ENCODE results near the gene ACACB. TPM values are rescaled to one million over a fixed set of nuclear protein-coding genes. Genes with fewer than 3 reads are reported as not detected.
A peak's percentile ranks its signal among the peaks of the same experiment; 100 is the strongest.

The ACACB gene
- total and polyA plus RNA-seq, 2 experiments from 2014 or later, result 6.2 to 15.4 TPM

GRCh38 chr12:109099431-109100020 lies 16.9 kb upstream of the ACACB start:
- ATAC-seq (no peak), DNase-seq (ENCODE audit: low spot score) (no peak)
- no peak overlapping the region for H3K27ac Mint-ChIP-seq
- peaks cover 4% of the 10 kb centered on the region; the same call in 1 of the 2 replicates for H3K4me1 ChIP-seq (ENCODE audit: insufficient read depth)
- H3K9me2 ChIP-seq (ENCODE audit: insufficient read depth), result no peaks in the 10 kb centered on the region
- H2AFZ ChIP-seq, result no peak overlapping the region
- H3K27me3 Mint-ChIP-seq (ENCODE audit: insufficient read depth, low read depth, poor library complexity), result peaks cover 8% of the 10 kb centered on the region
- H3K79me2 ChIP-seq (replicated peaks; ENCODE audit: insufficient read depth), result peaks cover 29% of the 10 kb centered on the region
- peak overlapping the region; percentile 95 for H3K4me3 ChIP-seq
- TF ChIP-seq STAT1 (IDR thresholded peaks at IDR 0.05; ENCODE audit: unreplicated experiment) (no peak), NANOG (IDR thresholded peaks at IDR 0.05; ENCODE audit: borderline replicate concordance) (no peak), POLR2AphosphoS5 (IDR thresholded peaks at IDR 0.05; ENCODE audit: low read depth) (no peak), ETS1 (IDR thresholded peaks at IDR 0.05) (no peak)
- H3K27me3 ChIP-seq (ENCODE audit: insufficient read depth), result no peaks in the 10 kb centered on the region
- H3K4me1 Mint-ChIP-seq, result peaks cover 12% of the 10 kb centered on the region
- H3K36me3 Mint-ChIP-seq (ENCODE audit: low read depth), result peaks cover 62% of the 10 kb centered on the region
- peaks cover 35% of the 10 kb centered on the region for H4K20me1 ChIP-seq (replicated peaks; ENCODE audit: insufficient read depth)
- H3K36me3 ChIP-seq (ENCODE audit: insufficient read depth), result peaks cover 51% of the 10 kb centered on the region
- no peaks in the 10 kb centered on the region for H3K9me3 Mint-ChIP-seq
- H3K4me2 ChIP-seq, result peak overlapping the region; percentile 90
- H3K4me3 Mint-ChIP-seq, result peak overlapping the region; percentile 91
- H3K27ac ChIP-seq (ENCODE audit: low read depth), result no peak overlapping the region
- H3F3A ChIP-seq (replicated peaks; ENCODE audit: low read depth), result no peaks in the 10 kb centered on the region

- no peak for DNase-seq (ENCODE audit: low spot score)
- Mint-ChIP-seq H3K4me1 (peaks cover 12% of the 10 kb centered on the region), H3K27me3 (ENCODE audit: insufficient read depth, low read depth, poor library complexity) (peaks cover 8% of the 10 kb centered on the region), H3K36me3 (ENCODE audit: low read depth) (peaks cover 74% of the 10 kb centered on the region), H3K4me3 (no peak overlapping the region), H3K27ac (no peak overlapping the region), H3K9me3 (no peaks in the 10 kb centered on the region)
- no peak overlapping the region for H3K27ac ChIP-seq (ENCODE audit: low read depth)
- H3K36me3 ChIP-seq (ENCODE audit: insufficient read depth), result peaks cover 59% of the 10 kb centered on the region
- no peaks in the 10 kb centered on the region for H3K9me2 ChIP-seq (ENCODE audit: insufficient read depth)
- peaks cover 29% of the 10 kb centered on the region for H3K79me2 ChIP-seq (replicated peaks; ENCODE audit: insufficient read depth)
- peaks cover 42% of the 10 kb centered on the region for H4K20me1 ChIP-seq (replicated peaks; ENCODE audit: insufficient read depth)
- H3K4me2 ChIP-seq, result no peak overlapping the region
- H3F3A ChIP-seq (replicated peaks; ENCODE audit: low read depth), result no peaks in the 10 kb centered on the region
- no peak overlapping the region for H3K4me3 ChIP-seq
- ATAC-seq, result no peak
- no peak overlapping the region for H2AFZ ChIP-seq
- no peaks in the 10 kb centered on the region for H3K27me3 ChIP-seq (ENCODE audit: insufficient read depth)
- peaks cover 4% of the 10 kb centered on the region; the same call in 1 of the 2 replicates for H3K4me1 ChIP-seq (ENCODE audit: insufficient read depth)
- TF ChIP-seq EZH2 (IDR thresholded peaks at IDR 0.05; ENCODE audit: low read depth, unreplicated experiment) (no peak), ZNF114 (CRISPR knock-in tag; IDR thresholded peaks at IDR 0.05) (no peak), ETS1 (IDR thresholded peaks at IDR 0.05) (no peak), JUNB (IDR thresholded peaks at IDR 0.05; ENCODE audit: unreplicated experiment) (no peak), CTCF (conservative IDR thresholded peaks at IDR 0.05; ENCODE audit: low read depth in 2 of 2) (no peak), POLR2AphosphoS5 (IDR thresholded peaks at IDR 0.05; ENCODE audit: low read depth) (no peak), CREB1 (CRISPR knock-in tag; IDR thresholded peaks at IDR 0.05; ENCODE audit: low read depth) (no peak), NANOG (IDR thresholded peaks at IDR 0.05; ENCODE audit: borderline replicate concordance) (no peak), ZNF331 (CRISPR knock-in tag; IDR thresholded peaks at IDR 0.05; ENCODE audit: low read depth) (no peak), EZH2phosphoT487 (IDR thresholded peaks at IDR 0.05; ENCODE audit: unreplicated experiment) (no peak), REST (IDR thresholded peaks at IDR 0.05; ENCODE audit: unreplicated experiment) (no peak), STAT1 (IDR thresholded peaks at IDR 0.05; ENCODE audit: unreplicated experiment) (no peak)
Observed at GRCh38 chr12:109100741-109101140, 15.6 kb upstream of the ACACB start.

All from GM23338 (cell line).